ENCODE measurements around the gene CHST2.
A peak's percentile ranks its signal among the peaks of the same experiment; 100 is the strongest.

The CHST2 gene

GRCh38 chr3:143134471-143134870 lies 14.9 kb downstream of the CHST2 start:
- no peak for DNase-seq (ENCODE audit: low read depth)

DNA sequence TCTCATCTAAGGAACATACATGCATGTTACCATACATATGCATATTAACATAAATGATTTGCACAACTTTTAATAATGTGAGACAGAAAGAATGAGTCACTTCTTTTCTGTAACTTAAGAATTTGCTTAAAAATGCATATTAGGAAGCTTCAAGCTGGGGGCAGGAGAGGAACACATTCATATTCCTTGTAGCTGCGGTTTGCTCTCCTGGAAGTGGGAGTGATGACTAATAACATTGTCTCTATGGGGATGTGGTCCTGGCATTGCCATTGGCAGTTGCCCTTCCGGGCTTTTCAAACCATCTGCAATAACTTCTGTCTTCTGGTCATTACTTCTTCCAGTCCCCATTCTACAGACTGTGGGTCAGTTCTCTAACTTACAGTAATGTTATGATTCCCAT lies 15.6 kb downstream of the CHST2 start:
- peak; percentile 95 for DNase-seq (ENCODE audit: low read depth)

DNA sequence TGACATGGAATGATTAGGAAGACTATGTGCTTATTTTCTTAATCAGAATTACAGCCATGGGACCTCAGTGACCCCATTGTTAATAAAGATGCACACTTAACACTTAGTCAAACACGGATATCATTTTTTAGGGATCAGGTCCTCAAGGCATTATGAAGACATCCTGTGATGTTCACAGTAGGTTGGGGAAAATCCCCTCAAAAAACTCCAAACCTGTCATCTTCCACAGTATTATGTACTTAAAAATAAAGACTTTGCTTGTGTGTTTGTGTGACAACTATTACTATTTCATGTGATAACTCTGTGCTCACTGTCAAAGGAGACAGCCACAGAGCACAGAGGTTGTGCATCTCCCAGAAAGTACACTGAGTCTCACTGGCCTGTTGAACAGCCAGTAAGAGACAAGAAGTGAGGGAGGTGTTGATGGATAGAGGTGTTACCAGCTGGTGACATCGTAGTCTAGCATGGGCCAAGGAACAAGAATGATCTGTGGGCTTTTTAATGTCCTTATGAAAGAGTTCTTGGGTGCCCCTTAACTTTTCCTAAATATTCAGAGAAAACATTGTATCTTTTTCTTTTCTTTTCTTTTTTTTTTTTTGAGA lies 18.0 kb downstream of the CHST2 start:
- no peak for DNase-seq (ENCODE audit: low read depth)

- DNase-seq (ENCODE audit: low read depth), result no peak
Measured at GRCh38 chr3:143138953-143139352, 19.4 kb downstream of the CHST2 start.

DNA sequence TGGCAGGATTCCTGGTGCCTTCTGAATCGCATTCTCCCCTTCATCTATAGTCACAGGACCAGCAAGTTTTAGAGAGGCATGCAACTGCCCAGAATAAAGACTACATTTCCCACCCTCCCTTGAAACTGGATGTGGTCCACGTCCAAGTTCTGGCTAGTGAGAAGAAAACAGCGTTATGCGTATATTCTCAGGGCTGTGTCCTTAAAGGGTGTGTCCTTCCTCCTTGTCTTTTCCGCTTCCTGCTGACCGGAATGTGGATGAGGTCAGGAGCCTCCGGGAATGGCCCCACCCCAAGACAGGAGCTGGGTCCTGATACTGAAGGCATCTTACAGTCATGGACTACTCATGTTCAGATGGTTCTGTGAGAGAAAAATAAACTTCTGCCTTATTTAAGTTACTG lies 20.2 kb downstream of the CHST2 start:
- peak; percentile 32 for DNase-seq (ENCODE audit: low read depth)

DNA sequence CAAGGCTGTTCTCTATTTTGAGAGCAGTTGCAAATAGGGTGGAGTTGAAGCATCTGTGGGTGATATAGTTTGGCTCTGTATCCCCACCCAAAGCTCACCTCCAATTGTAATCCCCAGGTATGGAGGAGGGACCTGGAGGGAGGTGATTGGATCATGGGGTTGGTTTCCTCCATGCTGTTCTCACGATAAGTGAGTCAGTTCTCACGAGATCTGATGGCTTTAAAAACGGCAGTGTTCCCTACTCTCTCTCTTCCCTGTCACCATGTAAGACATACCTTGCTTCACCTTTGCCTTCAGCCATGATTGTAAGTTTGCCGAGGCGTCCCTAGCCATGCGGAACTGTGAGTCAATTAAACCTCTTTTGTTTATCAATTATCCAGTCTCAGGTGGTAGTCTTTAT lies 21.0 kb downstream of the CHST2 start:
- no peak for DNase-seq (ENCODE audit: low read depth)

GRCh38 chr3:143142354-143142753 lies 22.8 kb downstream of the CHST2 start:
- no peak for DNase-seq (ENCODE audit: low read depth)

GRCh38 chr3:143145906-143146305 lies 26.3 kb downstream of the CHST2 start:
- no peak for DNase-seq (ENCODE audit: low read depth)

- no peak for DNase-seq (ENCODE audit: low read depth)
Measured at GRCh38 chr3:143146486-143147274, 27.1 kb downstream of the CHST2 start.

DNA sequence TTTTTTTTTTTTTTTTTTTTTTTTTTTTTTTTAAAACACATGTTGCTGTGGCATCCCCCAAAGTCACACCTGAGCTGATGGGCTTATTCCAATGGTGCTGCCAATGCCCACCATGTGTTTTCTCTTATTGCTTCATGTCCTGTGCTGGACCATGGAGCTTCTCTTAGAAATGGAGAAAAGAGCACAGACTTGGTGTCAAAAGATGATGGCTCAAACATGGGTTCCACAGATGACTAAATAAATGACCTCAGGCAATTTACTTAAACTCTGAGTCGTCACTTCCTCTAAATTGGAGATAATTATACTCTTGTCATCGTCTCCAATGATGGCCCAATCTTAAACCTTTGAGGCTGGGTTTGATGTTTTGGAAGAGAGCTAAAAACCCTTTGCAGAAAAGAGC lies 28.1 kb downstream of the CHST2 start:
- DNase-seq (ENCODE audit: low read depth), result no peak

GRCh38 chr3:143150071-143150470 lies 30.5 kb downstream of the CHST2 start:
- DNase-seq (ENCODE audit: low read depth), result no peak

DNA sequence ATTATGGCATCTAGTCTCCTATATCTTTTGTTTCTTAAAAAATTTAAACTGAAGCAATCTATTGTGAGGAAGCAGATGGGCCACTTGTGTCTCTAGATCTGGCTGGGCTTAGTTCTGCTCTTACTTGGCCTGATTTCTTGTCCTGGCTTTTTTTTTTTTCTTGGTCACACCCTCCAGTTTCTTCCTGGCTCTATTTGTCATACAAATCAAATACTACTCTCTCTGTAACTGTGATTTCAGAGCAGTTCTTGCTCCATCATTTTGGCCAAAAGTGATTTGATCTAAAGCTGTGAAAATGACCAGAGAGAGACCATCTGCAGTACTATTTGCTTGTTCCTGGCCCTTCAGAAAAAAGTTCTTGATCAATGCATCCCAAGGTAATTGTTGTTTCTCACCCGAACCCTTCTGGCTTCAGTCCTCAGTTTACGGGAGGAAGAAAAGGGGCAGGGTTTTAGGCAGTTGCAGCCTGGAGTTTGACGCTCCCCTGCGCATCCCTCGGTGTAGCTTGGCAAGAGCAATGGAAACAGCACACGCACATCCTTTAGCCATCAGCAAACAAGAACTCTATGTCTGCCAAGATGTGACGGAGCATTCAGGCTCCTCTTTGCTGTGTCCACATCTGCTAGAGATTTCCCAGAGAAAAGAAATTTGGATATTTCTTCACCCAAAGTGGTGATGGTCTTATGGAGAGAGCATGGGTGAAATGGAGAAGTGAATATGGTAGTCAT lies 31.6 kb downstream of the CHST2 start:
- DNase-seq (ENCODE audit: low read depth), result no peak

- DNase-seq (ENCODE audit: low read depth), result no peak
Measured at GRCh38 chr3:143152043-143152442, 32.5 kb downstream of the CHST2 start.

DNA sequence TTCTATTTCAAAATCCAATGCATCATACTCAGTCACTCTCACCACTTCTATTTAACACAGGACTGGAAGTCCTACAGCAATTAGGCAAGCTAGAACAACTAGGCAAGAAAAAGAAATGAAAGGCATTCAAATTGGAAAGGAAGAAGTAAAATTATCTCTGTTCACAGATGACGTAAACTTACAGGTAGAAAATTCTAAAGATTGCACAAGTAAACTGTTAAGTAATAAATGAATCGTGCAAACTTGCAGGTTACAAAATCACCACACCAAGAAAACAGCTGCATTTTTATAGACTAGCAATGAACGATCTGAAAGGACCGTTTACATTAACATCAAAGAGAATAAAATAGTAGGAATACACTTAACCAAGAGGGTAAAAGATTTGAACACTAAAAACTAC lies 36.2 kb downstream of the CHST2 start:
- no peak for DNase-seq (ENCODE audit: low read depth)

GRCh38 chr3:143158014-143158988 lies 38.7 kb downstream of the CHST2 start:
- peak; percentile 58 for DNase-seq (ENCODE audit: low read depth)

- no peak for DNase-seq (ENCODE audit: low read depth)
Measured at GRCh38 chr3:143160437-143160836, 40.9 kb downstream of the CHST2 start.

- no peak for DNase-seq (ENCODE audit: low read depth)
Measured at GRCh38 chr3:143163562-143164100, 44.1 kb downstream of the CHST2 start.

- DNase-seq (ENCODE audit: low read depth), result no peak
Measured at GRCh38 chr3:143165211-143165610, 45.6 kb downstream of the CHST2 start.

DNA sequence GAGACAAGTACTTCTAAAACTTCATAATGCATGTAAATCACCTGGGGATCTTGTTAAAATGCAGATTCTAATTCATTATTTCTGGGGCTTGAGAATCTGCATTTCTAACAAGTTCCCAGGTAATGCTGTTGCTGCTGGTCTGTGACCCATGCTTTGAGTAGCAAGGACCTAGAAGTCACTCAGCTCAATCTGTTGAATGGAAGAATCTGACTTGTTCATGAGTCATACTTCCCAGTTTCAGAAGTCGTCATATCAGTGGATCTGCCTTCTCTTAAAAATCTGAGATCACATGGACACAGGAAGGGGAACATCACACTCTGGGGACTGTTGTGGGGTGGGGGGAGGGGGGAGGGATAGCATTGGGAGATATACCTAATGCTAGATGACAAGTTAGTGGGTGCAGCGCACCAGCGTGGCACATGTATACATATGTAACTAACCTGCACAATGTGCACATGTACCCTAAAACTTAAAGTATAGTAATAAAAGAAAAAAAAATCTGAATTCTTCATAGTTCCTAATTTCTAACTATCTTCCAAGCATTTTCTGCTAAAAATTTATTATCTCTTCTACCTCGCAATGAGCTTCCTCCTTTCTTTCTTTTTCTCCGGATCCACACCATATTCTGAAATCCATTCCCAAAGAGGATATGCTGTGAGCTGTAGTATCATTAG lies 46.2 kb downstream of the CHST2 start:
- peak; percentile 83 for DNase-seq (ENCODE audit: low read depth)

GRCh38 chr3:143166376-143166775 lies 46.8 kb downstream of the CHST2 start:
- peak; percentile 24 for DNase-seq (ENCODE audit: low read depth)

All from iris pigment epithelial cell (primary cell).